Activated CD8-positive, alpha-beta T cell treated with anti-CD3 and anti-CD28 coated beads, Interleukin-2, amount 10 ng/mL, durations not matched to agents 7 days and 5 days (primary cell): Measurements from ENCODE around the gene MEIKIN. TPM values are rescaled to one million over a fixed set of nuclear protein-coding genes. Genes with fewer than 3 reads are reported as not detected.

ENCODE experiments used
- ATAC-seq: fragments of 150-1000 bp; cut with Tn5 transposase; one replicate; pipeline ENCODE4 v1.10.0; 2021; ENCODE audit warnings: moderate library complexity
- CTCF ChIA-PET: fragments of 350-600 bp; sonication (Branson Sonifier 250); formaldehyde crosslinking; loops from one replicate; lab custom pipeline; 2021; ENCODE audit warnings: antibody characterized with exemption; lab: Charles Lee
- POLR2A ChIA-PET: fragments of 350-600 bp; sonication (Branson Sonifier 250); formaldehyde crosslinking; loops from one replicate; lab custom pipeline; 2021; ENCODE audit warnings: antibody characterized with exemption; lab: Charles Lee
- DNase-seq: peaks from one replicate; pipeline ENCODE4 v3.0.0-alpha.2; 2020
- H3K27ac Mint-ChIP-seq: one replicate; pipeline ENCODE4 v1.8.0; 2021; ENCODE audit warnings: mild to moderate bottlenecking, mixed read lengths
- H3K27me3 Mint-ChIP-seq: one replicate; pipeline ENCODE4 v1.8.0; 2021; ENCODE audit warnings: low read depth, mixed read lengths
- H3K36me3 Mint-ChIP-seq: one replicate; pipeline ENCODE4 v1.8.0; 2021; ENCODE audit warnings: low read depth, mixed read lengths
- H3K4me1 Mint-ChIP-seq: one replicate; pipeline ENCODE4 v1.8.0; 2021; ENCODE audit warnings: low read depth, mixed read lengths
- H3K4me3 Mint-ChIP-seq: one replicate; pipeline ENCODE4 v1.8.0; 2021; ENCODE audit warnings: mild to moderate bottlenecking, mixed read lengths
- H3K9me3 Mint-ChIP-seq: one replicate; pipeline ENCODE4 v1.8.0; 2022; ENCODE audit warnings: mixed read lengths; ENCODE audit not compliant: insufficient read depth
- total RNA-seq, 2 experiments: library from RNA; stranded (reverse); gene quantifications; one replicate each; pipeline ENCODE4 v1.2.3, GENCODE V29; 2021

Gene MEIKIN
- total RNA-seq, 2 experiments from 2014 or later: not detected

- POLR2A ChIA-PET: no interaction called here
- DNase-seq: no peak
- Mint-ChIP-seq H3K4me1 (peaks cover 34% of the 10 kb centered on the region), H3K36me3 (peaks cover 4% of the 10 kb centered on the region), H3K4me3 (peak overlapping the region; percentile 9), H3K27me3 (peaks cover 14% of the 10 kb centered on the region), H3K27ac (peak overlapping the region; percentile 14), H3K9me3 (no peaks in the 10 kb centered on the region)
- CTCF ChIA-PET: interaction anchor here (0.7 to 1.5 kb wide), 5 partner anchors 13 to 394 kb away, joined by 3 read pairs; no protein-coding TSS in a partner anchor
- ATAC-seq: peak; percentile 33
Observed at GRCh38 chr5:131983244-131983771, 37.8 kb upstream of the MEIKIN start.

GRCh38 chr5:131981516-131981915 lies 36.1 kb upstream of the MEIKIN start:
- Mint-ChIP-seq H3K4me1 (peaks cover 42% of the 10 kb centered on the region), H3K27me3 (peaks cover 14% of the 10 kb centered on the region), H3K27ac (no peak overlapping the region), H3K4me3 (no peak overlapping the region), H3K9me3 (no peaks in the 10 kb centered on the region), H3K36me3 (peaks cover 7% of the 10 kb centered on the region)
- ChIA-PET POLR2A (interaction anchor here (1.1 kb wide), 1 partner anchor 19 kb away, joined by 4 read pairs; no protein-coding TSS in a partner anchor), CTCF (no interaction called here)
- DNase-seq (no peak), ATAC-seq (no peak)

GRCh38 chr5:131980696-131981095 lies 35.2 kb upstream of the MEIKIN start:
- no peak overlapping the region for H3K4me3 Mint-ChIP-seq
- POLR2A ChIA-PET: interaction anchor here (1.1 kb wide), 1 partner anchor 19 kb away, joined by 4 read pairs; no protein-coding TSS in a partner anchor

GRCh38 chr5:131979816-131980215 lies 34.4 kb upstream of the MEIKIN start:
- peaks cover 53% of the 10 kb centered on the region for H3K4me1 Mint-ChIP-seq
- ChIA-PET POLR2A (no interaction called here), CTCF (interaction anchor here (1.2 kb wide), 1 partner anchor 28 kb away, joined by 3 read pairs; no protein-coding TSS in a partner anchor)

More at GRCh38 chr5:131980696-131981095, 35.2 kb upstream of the MEIKIN start:
- H3K27me3 Mint-ChIP-seq: peaks cover 14% of the 10 kb centered on the region
- peaks cover 44% of the 10 kb centered on the region for H3K4me1 Mint-ChIP-seq
- ATAC-seq: no peak
- no peaks in the 10 kb centered on the region for H3K9me3 Mint-ChIP-seq
- peaks cover 7% of the 10 kb centered on the region for H3K36me3 Mint-ChIP-seq
- no peak for DNase-seq
- H3K27ac Mint-ChIP-seq: peak overlapping the region; percentile 47
- CTCF ChIA-PET: interaction anchor here (1.2 kb wide), 1 partner anchor 27 kb away, joined by 3 read pairs; no protein-coding TSS in a partner anchor

GRCh38 chr5:131977212-131977604 lies 31.7 kb upstream of the MEIKIN start:
- no peak overlapping the region for H3K27ac Mint-ChIP-seq
- no peak overlapping the region for H3K4me3 Mint-ChIP-seq
- peaks cover 38% of the 10 kb centered on the region for H3K4me1 Mint-ChIP-seq
- peaks cover 5% of the 10 kb centered on the region for H3K36me3 Mint-ChIP-seq
- POLR2A ChIA-PET: no interaction called here
- CTCF ChIA-PET: no interaction called here
- no peaks in the 10 kb centered on the region for H3K9me3 Mint-ChIP-seq
- ATAC-seq (no peak), DNase-seq (no peak)
- H3K27me3 Mint-ChIP-seq: peaks cover 11% of the 10 kb centered on the region

More at GRCh38 chr5:131979816-131980215, 34.4 kb upstream of the MEIKIN start:
- Mint-ChIP-seq H3K27ac (no peak overlapping the region), H3K9me3 (no peaks in the 10 kb centered on the region), H3K27me3 (peaks cover 14% of the 10 kb centered on the region), H3K36me3 (peaks cover 7% of the 10 kb centered on the region), H3K4me3 (no peak overlapping the region)
- no peak for DNase-seq
- no peak for ATAC-seq

GRCh38 chr5:131976414-131977211 lies 31.1 kb upstream of the MEIKIN start:
- ChIA-PET CTCF (no interaction called here), POLR2A (no interaction called here)
- Mint-ChIP-seq H3K27ac (no peak overlapping the region), H3K4me1 (peaks cover 38% of the 10 kb centered on the region), H3K4me3 (no peak overlapping the region), H3K9me3 (no peaks in the 10 kb centered on the region), H3K27me3 (peaks cover 11% of the 10 kb centered on the region), H3K36me3 (peaks cover 6% of the 10 kb centered on the region)
- DNase-seq (no peak), ATAC-seq (no peak)

GRCh38 chr5:131974956-131975726 lies 29.7 kb upstream of the MEIKIN start:
- ChIA-PET CTCF (no interaction called here), POLR2A (no interaction called here)
- ATAC-seq (peak; percentile 71), DNase-seq (peak; percentile 55)
- Mint-ChIP-seq H3K27me3 (peaks cover 6% of the 10 kb centered on the region), H3K36me3 (peaks cover 6% of the 10 kb centered on the region), H3K4me1 (peaks cover 38% of the 10 kb centered on the region), H3K4me3 (peak overlapping the region; percentile 61), H3K9me3 (no peaks in the 10 kb centered on the region), H3K27ac (peak overlapping the region; percentile 94)

GRCh38 chr5:131974622-131974955 lies 29.1 kb upstream of the MEIKIN start:
- ChIA-PET POLR2A (no interaction called here), CTCF (no interaction called here)
- H3K4me1 Mint-ChIP-seq: peaks cover 38% of the 10 kb centered on the region
- H3K27ac Mint-ChIP-seq: peak overlapping the region; percentile 94
- peaks cover 2% of the 10 kb centered on the region for H3K27me3 Mint-ChIP-seq
- ATAC-seq (peak; percentile 35), DNase-seq (no peak)
- peak overlapping the region; percentile 61 for H3K4me3 Mint-ChIP-seq
- H3K9me3 Mint-ChIP-seq: no peaks in the 10 kb centered on the region
- peaks cover 6% of the 10 kb centered on the region for H3K36me3 Mint-ChIP-seq

GRCh38 chr5:131974016-131974415 lies 28.6 kb upstream of the MEIKIN start:
- H3K4me3 Mint-ChIP-seq: peak overlapping the region; percentile 61
- H3K9me3 Mint-ChIP-seq: no peaks in the 10 kb centered on the region
- ChIA-PET CTCF (interaction anchor here (0.9 kb wide), 1 partner anchor 33 kb away, joined by 3 read pairs; no protein-coding TSS in a partner anchor), POLR2A (no interaction called here)
- no peaks in the 10 kb centered on the region for H3K27me3 Mint-ChIP-seq
- H3K36me3 Mint-ChIP-seq: peaks cover 6% of the 10 kb centered on the region
- DNase-seq (no peak), ATAC-seq (no peak)
- H3K27ac Mint-ChIP-seq: peak overlapping the region; percentile 94
- H3K4me1 Mint-ChIP-seq: peaks cover 38% of the 10 kb centered on the region

GRCh38 chr5:131973089-131973712 lies 27.7 kb upstream of the MEIKIN start:
- no peak for ATAC-seq
- peaks cover 38% of the 10 kb centered on the region for H3K4me1 Mint-ChIP-seq
- no peaks in the 10 kb centered on the region for H3K9me3 Mint-ChIP-seq
- H3K27ac Mint-ChIP-seq: peak overlapping the region; percentile 37
- POLR2A ChIA-PET: no interaction called here
- H3K36me3 Mint-ChIP-seq: peaks cover 4% of the 10 kb centered on the region
- no peak for DNase-seq
- CTCF ChIA-PET: interaction anchor here (0.9 kb wide), 1 partner anchor 34 kb away, joined by 3 read pairs; no protein-coding TSS in a partner anchor
- H3K4me3 Mint-ChIP-seq: no peak overlapping the region
- no peaks in the 10 kb centered on the region for H3K27me3 Mint-ChIP-seq

- peaks cover 11% of the 10 kb centered on the region for H3K36me3 Mint-ChIP-seq
- no peak overlapping the region for H3K4me3 Mint-ChIP-seq
- H3K4me1 Mint-ChIP-seq: peaks cover 1% of the 10 kb centered on the region
- no peaks in the 10 kb centered on the region for H3K27me3 Mint-ChIP-seq
- no peak overlapping the region for H3K27ac Mint-ChIP-seq
- ATAC-seq (no peak), DNase-seq (peak; percentile 19)
- no peaks in the 10 kb centered on the region for H3K9me3 Mint-ChIP-seq
- CTCF ChIA-PET: interaction anchor here (3.0 kb wide), 1 partner anchor 39 kb away, joined by 7 read pairs; no protein-coding TSS in a partner anchor
- POLR2A ChIA-PET: no interaction called here
Observed at GRCh38 chr5:131968396-131968954, 23.0 kb upstream of the MEIKIN start.
